ENCODE data around the gene RNF169.

- TF ChIP-seq CTCF (conservative IDR thresholded peaks at IDR 0.05; ENCODE audit: low read depth, low read length): no peak
- no peak for TF ChIP-seq EZH2 (IDR thresholded peaks at IDR 0.05; ENCODE audit: borderline replicate concordance, low read depth, low read length, poor library complexity, severe bottlenecking)
Measured at GRCh38 chr11:74742070-74742469, 6.6 kb upstream of the RNF169 start.
